ENCODE measurements around the gene PAPPA2.

PAPPA2 gene

DNA sequence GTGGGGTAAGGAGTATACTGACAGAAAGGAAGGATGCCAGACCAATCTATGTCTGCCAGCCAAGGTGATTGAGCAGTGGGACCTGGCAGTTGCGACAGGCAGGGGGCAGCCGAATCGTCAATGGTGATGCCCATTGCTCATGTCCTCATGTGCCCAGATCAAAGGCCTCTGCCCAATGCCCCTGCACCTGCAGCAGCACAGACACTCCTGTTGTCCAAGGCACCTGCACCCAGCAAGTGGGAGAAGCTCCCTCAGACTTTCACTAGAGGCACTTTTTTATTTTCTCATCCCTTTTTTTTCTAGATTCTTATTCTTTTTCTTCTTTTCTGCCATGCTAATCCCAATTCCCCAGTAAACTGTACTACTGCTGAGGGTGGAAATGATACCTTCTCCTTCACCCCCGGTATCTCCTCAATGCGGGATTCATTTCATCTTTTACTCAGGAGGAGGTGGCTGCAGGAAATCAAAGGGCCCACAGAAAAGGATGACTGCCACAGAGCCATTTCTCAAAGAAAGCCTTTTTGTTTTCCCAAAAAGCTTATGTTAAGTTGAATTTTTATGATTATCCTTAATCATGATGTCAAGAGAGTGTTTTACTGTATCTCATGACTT, 332.0 kb downstream of the PAPPA2 start:
- no peak for DNase-seq (ENCODE audit: low read depth)
- no peak overlapping the region for H3K4me3 ChIP-seq (ENCODE audit: low read depth, low read length)
- no peak for TF ChIP-seq CTCF (conservative IDR thresholded peaks at IDR 0.05; ENCODE audit: low read depth, low read length)

- DNase-seq (ENCODE audit: low read depth): no peak
- TF ChIP-seq CTCF (conservative IDR thresholded peaks at IDR 0.05; ENCODE audit: low read depth, low read length): no peak
- H3K4me3 ChIP-seq (ENCODE audit: low read depth, low read length): no peak overlapping the region
These were observed 333.0 kb downstream of the PAPPA2 start for GRCh38 chr1:176795929-176796328.

GRCh38 chr1:176796583-176796982, 333.6 kb downstream of the PAPPA2 start:
- DNase-seq (ENCODE audit: low read depth): no peak
- no peak overlapping the region for H3K4me3 ChIP-seq (ENCODE audit: low read depth, low read length)
- no peak for TF ChIP-seq CTCF (conservative IDR thresholded peaks at IDR 0.05; ENCODE audit: low read depth, low read length)

GRCh38 chr1:176799327-176799726, 336.4 kb downstream of the PAPPA2 start:
- no peak overlapping the region for H3K4me3 ChIP-seq (ENCODE audit: low read depth, low read length)
- DNase-seq (ENCODE audit: low read depth): no peak
- no peak for TF ChIP-seq CTCF (conservative IDR thresholded peaks at IDR 0.05; ENCODE audit: low read depth, low read length)

DNA sequence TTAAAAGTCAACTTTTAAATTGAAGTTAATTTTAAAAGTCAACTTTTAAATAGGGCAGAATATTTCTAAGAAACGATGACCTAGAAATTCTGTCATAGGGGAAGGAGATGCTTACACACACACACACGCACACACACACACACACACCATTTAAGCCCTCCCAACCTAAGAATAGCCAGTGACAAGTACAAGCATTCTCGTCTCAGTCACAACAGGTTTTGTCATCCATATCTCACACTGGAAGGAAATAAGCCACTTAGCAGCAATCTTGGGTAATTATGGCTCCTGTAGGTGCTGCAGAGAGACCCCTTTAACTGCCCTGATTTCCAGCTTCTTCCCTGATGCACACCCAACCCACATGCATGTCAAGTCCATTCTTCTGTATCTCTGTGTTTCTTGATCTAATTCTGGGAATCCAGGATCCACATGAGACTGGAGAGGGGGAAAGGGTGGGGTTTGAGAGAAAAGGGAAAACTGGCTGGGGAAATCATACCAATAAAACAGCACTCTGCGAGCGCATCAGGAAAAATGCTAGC, 338.1 kb downstream of the PAPPA2 start:
- H3K4me3 ChIP-seq (ENCODE audit: low read depth, low read length): no peak overlapping the region
- no peak for DNase-seq (ENCODE audit: low read depth)
- TF ChIP-seq CTCF (conservative IDR thresholded peaks at IDR 0.05; ENCODE audit: low read depth, low read length): no peak

DNA sequence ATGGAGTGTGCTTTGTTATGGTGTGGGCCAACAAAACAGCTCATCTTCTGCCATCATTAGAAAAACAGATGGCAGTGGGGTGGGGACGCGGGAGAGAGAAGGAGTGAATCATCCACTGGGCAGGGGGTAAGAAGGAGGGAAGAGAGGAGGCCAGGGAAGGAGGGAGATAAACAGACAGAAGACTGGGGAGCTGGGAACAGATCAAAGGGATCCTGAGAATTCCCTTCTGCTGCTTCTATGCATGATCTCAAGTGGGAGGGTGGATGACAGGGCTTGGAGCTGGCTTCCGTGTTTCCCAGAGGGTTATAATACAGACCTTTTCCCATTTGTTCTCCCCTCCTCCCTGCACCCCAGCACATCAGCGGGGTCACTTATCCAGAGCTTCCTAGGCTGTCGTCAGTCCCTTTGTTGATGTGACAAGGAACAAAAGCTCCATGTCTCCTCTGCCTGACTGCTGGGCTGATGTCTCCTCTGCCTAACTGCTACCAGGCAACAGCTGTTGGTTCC, 338.6 kb downstream of the PAPPA2 start:
- H3K4me3 ChIP-seq (ENCODE audit: low read depth, low read length): no peak overlapping the region
- DNase-seq (ENCODE audit: low read depth): no peak
- TF ChIP-seq CTCF (conservative IDR thresholded peaks at IDR 0.05; ENCODE audit: low read depth, low read length): no peak

GRCh38 chr1:176802316-176802715, 339.3 kb downstream of the PAPPA2 start:
- no peak for DNase-seq (ENCODE audit: low read depth)
- TF ChIP-seq CTCF (conservative IDR thresholded peaks at IDR 0.05; ENCODE audit: low read depth, low read length): no peak
- no peak overlapping the region for H3K4me3 ChIP-seq (ENCODE audit: low read depth, low read length)
